ENCODE results near the gene SNRK.

DNA sequence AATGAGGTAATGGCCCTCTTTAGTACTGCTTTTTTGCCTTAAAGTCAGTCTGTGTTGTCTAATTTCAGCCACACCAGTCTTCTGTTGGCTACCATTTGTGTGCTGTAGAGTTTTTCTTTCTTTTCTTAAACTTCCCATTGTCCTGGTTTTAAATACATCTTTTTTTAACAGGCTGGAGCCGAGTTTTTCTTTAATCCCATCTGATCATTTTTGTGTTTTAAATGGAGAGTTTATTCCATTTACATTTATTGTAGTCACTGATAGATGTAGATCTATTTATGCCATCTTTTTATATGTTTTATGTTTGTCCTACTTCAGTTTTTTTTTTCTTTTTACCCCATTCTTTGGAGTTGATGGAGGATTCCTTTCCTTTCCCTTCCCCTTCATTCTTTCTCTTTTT is 49.5 kb downstream of the SNRK start:
- TF ChIP-seq, protein P1, sequence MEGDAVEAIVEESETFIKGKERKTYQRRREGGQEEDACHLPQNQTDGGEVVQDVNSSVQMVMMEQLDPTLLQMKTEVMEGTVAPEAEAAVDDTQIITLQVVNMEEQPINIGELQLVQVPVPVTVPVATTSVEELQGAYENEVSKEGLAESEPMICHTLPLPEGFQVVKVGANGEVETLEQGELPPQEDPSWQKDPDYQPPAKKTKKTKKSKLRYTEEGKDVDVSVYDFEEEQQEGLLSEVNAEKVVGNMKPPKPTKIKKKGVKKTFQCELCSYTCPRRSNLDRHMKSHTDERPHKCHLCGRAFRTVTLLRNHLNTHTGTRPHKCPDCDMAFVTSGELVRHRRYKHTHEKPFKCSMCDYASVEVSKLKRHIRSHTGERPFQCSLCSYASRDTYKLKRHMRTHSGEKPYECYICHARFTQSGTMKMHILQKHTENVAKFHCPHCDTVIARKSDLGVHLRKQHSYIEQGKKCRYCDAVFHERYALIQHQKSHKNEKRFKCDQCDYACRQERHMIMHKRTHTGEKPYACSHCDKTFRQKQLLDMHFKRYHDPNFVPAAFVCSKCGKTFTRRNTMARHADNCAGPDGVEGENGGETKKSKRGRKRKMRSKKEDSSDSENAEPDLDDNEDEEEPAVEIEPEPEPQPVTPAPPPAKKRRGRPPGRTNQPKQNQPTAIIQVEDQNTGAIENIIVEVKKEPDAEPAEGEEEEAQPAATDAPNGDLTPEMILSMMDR (IDR thresholded peaks at IDR 0.05) = no peak
- TF ChIP-seq POLR2A (IDR thresholded peaks at IDR 0.05) (no peak), POLR2AphosphoS5 (IDR thresholded peaks at IDR 0.05) (no peak), EP300 (IDR thresholded peaks at IDR 0.05) (no peak)
